Measurements from ENCODE around the gene NR1I2. TPM values are rescaled to one million over a fixed set of nuclear protein-coding genes. Genes with fewer than 3 reads are reported as not detected.

NR1I2 gene
- total and polyA plus RNA-seq, 9 of the 15 experiments (the other 6 are each of a cell fraction or from before 2014, with no cell fraction given), result not detected

DNA sequence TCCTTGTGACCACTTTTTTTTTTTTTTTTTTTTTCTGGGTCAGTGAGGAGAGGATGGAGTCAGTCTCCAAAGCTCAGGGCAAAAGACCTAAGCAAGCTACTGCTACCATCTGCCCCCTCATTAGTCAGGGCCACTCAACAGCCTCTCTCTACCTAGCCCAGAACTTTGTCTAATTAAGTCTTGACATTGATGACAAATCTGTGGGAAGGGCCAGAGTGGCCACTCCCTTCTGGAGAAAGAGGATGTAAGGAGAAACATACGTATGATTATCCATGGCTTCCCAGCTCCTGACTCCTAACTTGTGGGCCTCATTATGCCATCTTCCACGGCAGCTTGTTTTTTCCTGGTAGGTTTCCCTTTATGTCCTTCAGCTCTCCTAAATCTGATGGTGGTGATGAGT is 37.9 kb downstream of the NR1I2 start:
- Histone ChIP-seq H3K79me2 (ENCODE audit: control insufficient read depth, insufficient read depth, low read length) (no peaks in the 10 kb centered on the region), H3K36me3 (ENCODE audit: control insufficient read depth, insufficient read depth, low read length) (no peaks in the 10 kb centered on the region), H3K9me1 (ENCODE audit: control insufficient read depth, insufficient read depth, low read length) (no peaks in the 10 kb centered on the region), H3K27ac (ENCODE audit: extremely low read depth, low read depth, low read length) (no peak overlapping the region), H3K4me1 (replicated peaks in 1 of 2; ENCODE audit: control insufficient read depth in 2 of 2, insufficient read depth in 2 of 2, low read length in 2 of 2) (no peaks in the 10 kb centered on the region), H2AFZ (ENCODE audit: low read depth, low read length) (no peak overlapping the region), H3K4me2 (ENCODE audit: insufficient read depth, low read length) (no peak overlapping the region), H3K4me3 (no peak overlapping the region), H4K20me1 (replicated peaks; ENCODE audit: control insufficient read depth, insufficient read depth, low read length) (no peaks in the 10 kb centered on the region), H3K27me3 (ENCODE audit: control insufficient read depth in 2 of 2, insufficient read depth in 2 of 2, low read length in 2 of 2) (peaks cover 6 to 20% of the 10 kb centered on the region in 2 experiments; a peak in 4 of 5 replicates), H3K9me3 (replicated peaks; ENCODE audit: control insufficient read depth, insufficient read depth, low read depth, low read length) (no peaks in the 10 kb centered on the region), H3K9ac (ENCODE audit: insufficient read depth in 1 of 2, low read depth in 2 of 2, low read length in 2 of 2) (no peak overlapping the region)
- in situ Hi-C loops (cut with MboI) (no loop called here), intact Hi-C loops (cut with micrococcal nuclease) (loop anchor here (10.0 kb wide), 2 partner anchors 65 to 365 kb away; no protein-coding TSS in a partner anchor)
- no TSS peak for BruUV-seq (replicated peaks)
- TF ChIP-seq CLOCK (CRISPR knock-in tag; IDR thresholded peaks at IDR 0.05; ENCODE audit: borderline replicate concordance) (no peak), GABPB2 (CRISPR knock-in tag; conservative IDR thresholded peaks at IDR 0.05) (no peak), XRCC3 (IDR thresholded peaks at IDR 0.05) (no peak), BCL6 (CRISPR knock-in tag; IDR thresholded peaks at IDR 0.05) (no peak), OTX1 (CRISPR knock-in tag; IDR thresholded peaks at IDR 0.05) (no peak), MCM3 (IDR thresholded peaks at IDR 0.05) (no peak), PRPF4 (IDR thresholded peaks at IDR 0.05; ENCODE audit: insufficient read depth, low read depth, low read length, poor library complexity, severe bottlenecking) (no peak), ZNF282 (CRISPR knock-in tag; IDR thresholded peaks at IDR 0.05) (no peak), ZNF444 (CRISPR knock-in tag; IDR thresholded peaks at IDR 0.05) (no peak), NFXL1 (CRISPR knock-in tag; IDR thresholded peaks at IDR 0.05) (no peak), FOXK2 (conservative IDR thresholded peaks at IDR 0.05 in 1 of 2, IDR thresholded peaks at IDR 0.05 in 1 of 2; ENCODE audit: low read depth in 2 of 2) (no peak), TGIF2 (CRISPR knock-in tag; IDR thresholded peaks at IDR 0.05) (no peak)
- TF ChIP-seq, protein P1, sequence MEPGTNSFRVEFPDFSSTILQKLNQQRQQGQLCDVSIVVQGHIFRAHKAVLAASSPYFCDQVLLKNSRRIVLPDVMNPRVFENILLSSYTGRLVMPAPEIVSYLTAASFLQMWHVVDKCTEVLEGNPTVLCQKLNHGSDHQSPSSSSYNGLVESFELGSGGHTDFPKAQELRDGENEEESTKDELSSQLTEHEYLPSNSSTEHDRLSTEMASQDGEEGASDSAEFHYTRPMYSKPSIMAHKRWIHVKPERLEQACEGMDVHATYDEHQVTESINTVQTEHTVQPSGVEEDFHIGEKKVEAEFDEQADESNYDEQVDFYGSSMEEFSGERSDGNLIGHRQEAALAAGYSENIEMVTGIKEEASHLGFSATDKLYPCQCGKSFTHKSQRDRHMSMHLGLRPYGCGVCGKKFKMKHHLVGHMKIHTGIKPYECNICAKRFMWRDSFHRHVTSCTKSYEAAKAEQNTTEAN (CRISPR knock-in tag; IDR thresholded peaks at IDR 0.05), result no peak
- TF ChIP-seq, protein P2, sequence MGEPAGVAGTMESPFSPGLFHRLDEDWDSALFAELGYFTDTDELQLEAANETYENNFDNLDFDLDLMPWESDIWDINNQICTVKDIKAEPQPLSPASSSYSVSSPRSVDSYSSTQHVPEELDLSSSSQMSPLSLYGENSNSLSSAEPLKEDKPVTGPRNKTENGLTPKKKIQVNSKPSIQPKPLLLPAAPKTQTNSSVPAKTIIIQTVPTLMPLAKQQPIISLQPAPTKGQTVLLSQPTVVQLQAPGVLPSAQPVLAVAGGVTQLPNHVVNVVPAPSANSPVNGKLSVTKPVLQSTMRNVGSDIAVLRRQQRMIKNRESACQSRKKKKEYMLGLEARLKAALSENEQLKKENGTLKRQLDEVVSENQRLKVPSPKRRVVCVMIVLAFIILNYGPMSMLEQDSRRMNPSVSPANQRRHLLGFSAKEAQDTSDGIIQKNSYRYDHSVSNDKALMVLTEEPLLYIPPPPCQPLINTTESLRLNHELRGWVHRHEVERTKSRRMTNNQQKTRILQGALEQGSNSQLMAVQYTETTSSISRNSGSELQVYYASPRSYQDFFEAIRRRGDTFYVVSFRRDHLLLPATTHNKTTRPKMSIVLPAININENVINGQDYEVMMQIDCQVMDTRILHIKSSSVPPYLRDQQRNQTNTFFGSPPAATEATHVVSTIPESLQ (CRISPR knock-in tag; IDR thresholded peaks at IDR 0.05), result no peak
- POLR2A ChIA-PET, result no interaction called here
- DNase-seq (ENCODE audit: extremely low read depth in 1 of 4, low spot score in 3 of 4) (no peak), ATAC-seq (no peak; the same call in 2 of the 3 replicates), FAIRE-seq (no peak)
- CTCF ChIA-PET (ENCODE audit: low intra/inter-chr PET ratio), result no interaction called here
- WGBS (ENCODE audit: insufficient coverage, low coverage, missing lambda C conversion rate), result 6% methylated on average over 2 of the region's 2 CpGs

All from K562 (cell line).